Spinal cord (tissue), 10 donors: Measurements from ENCODE around the gene ZBTB39. TPM values are rescaled to one million over a fixed set of nuclear protein-coding genes. Genes with fewer than 3 reads are reported as not detected.
"Not testable (repeated sequence)": the region's sequence is repeated elsewhere in the genome, so short reads cannot be mapped to it uniquely, and the experiment has no call there.

ENCODE experiments used
- DNase-seq, 6 donors: peaks; one replicate each; pipeline versions ENCODE4 v3.0.0 to v3.0.0-alpha.2; 2013 to 2015; ENCODE audit warnings: low spot score in 6 of 6, low read depth in 4 of 6
- H3K27ac ChIP-seq: one replicate; pipeline ENCODE4 v1.5.1; 2013; ENCODE audit warnings: low read depth, low read length, control low read depth
- H3K27me3 ChIP-seq: one replicate; pipeline ENCODE4 v1.6.1; 2013; ENCODE audit warnings: low read length; ENCODE audit not compliant: control insufficient read depth, insufficient read depth
- H3K36me3 ChIP-seq: one replicate; pipeline ENCODE4 v1.6.1; 2013; ENCODE audit warnings: low read length; ENCODE audit not compliant: control insufficient read depth, insufficient read depth
- H3K4me1 ChIP-seq: one replicate; pipeline ENCODE4 v1.6.1; 2013; ENCODE audit warnings: low read length; ENCODE audit not compliant: control insufficient read depth, insufficient read depth
- H3K4me3 ChIP-seq: one replicate; pipeline ENCODE4 v1.5.1; 2013; ENCODE audit warnings: low read depth, low read length, control low read depth
- H3K9me3 ChIP-seq: one replicate; pipeline ENCODE4 v1.6.1; 2013; ENCODE audit warnings: low read length; ENCODE audit not compliant: control insufficient read depth, insufficient read depth
- WGBS: methylation state at CpG from one replicate; pipeline ENCODE4 v1.1.5; 2013; ENCODE audit warnings: missing lambda C conversion rate; ENCODE audit not compliant: insufficient coverage; 5-methylcytosine and 5-hydroxymethylcytosine counted together
- polyA plus RNA-seq, 2 donors: library from polyadenylated mRNA; unstranded; fragments of 120-200 nt; gene quantifications; one replicate each; pipeline ENCODE4 v1.2.1, GENCODE V29; 2013; ENCODE audit not compliant: insufficient read length in 2 of 2
- total RNA-seq, 2 donors: library from RNA; depleted of rRNA in 1 of 2; stranded (reverse); fragments of 120-200 nt in 1 of 2; fragments of >200 nt in 1 of 2; gene quantifications; one replicate each; pipeline versions ENCODE4 v1.2.3 to v1.2.4, GENCODE V29; 2013 to 2014
- donor health status: healthy.

ZBTB39 gene
- total and polyA plus RNA-seq, 4 donors: 6.6 to 9.8 (median 8.4) TPM

- DNase-seq: no peak
- 57% methylated on average over 1 of the region's 1 CpG for WGBS
- H3K4me3 ChIP-seq: no peak overlapping the region
- H3K9me3 ChIP-seq: no peaks in the 10 kb centered on the region
- H3K36me3 ChIP-seq: no peaks in the 10 kb centered on the region
- H3K4me1 ChIP-seq: no peaks in the 10 kb centered on the region
- no peak overlapping the region for H3K27ac ChIP-seq
- peaks cover 2% of the 10 kb centered on the region for H3K27me3 ChIP-seq
These were observed 12.6 kb upstream of the ZBTB39 start for GRCh38 chr12:57018906-57019305.

GRCh38 chr12:57018353-57018752 is 12.0 kb upstream of the ZBTB39 start:
- H3K36me3 ChIP-seq, DNase-seq, H3K27ac ChIP-seq, H3K4me3 ChIP-seq, H3K9me3 ChIP-seq, H3K4me1 ChIP-seq, H3K27me3 ChIP-seq: not testable (repeated sequence)
- 75% methylated on average over 1 of the region's 5 CpGs for WGBS

GRCh38 chr12:57016348-57016747 is 10.0 kb upstream of the ZBTB39 start, which contains the start of gene TAC3:
TSS of gene TAC3 (minus strand) at chr12:57016529. CDS start at chr12:57015797, 732 bp downstream.
- Histone ChIP-seq H3K27me3 (peaks cover 2% of the 10 kb centered on the region), H3K9me3 (no peaks in the 10 kb centered on the region), H3K36me3 (no peaks in the 10 kb centered on the region), H3K4me3 (no peak within 1 kb of the TSS), H3K27ac (no peak within 1 kb of the TSS), H3K4me1 (no peaks in the 10 kb centered on the region)
- no peak for DNase-seq
- WGBS: 13% methylated on average over 3 of the region's 6 CpGs

- Histone ChIP-seq H3K27ac (no peak overlapping the region), H3K4me3 (no peak overlapping the region), H3K27me3 (peaks cover 2% of the 10 kb centered on the region), H3K9me3 (no peaks in the 10 kb centered on the region), H3K4me1 (no peaks in the 10 kb centered on the region), H3K36me3 (no peaks in the 10 kb centered on the region)
- no peak for DNase-seq
- 74% methylated on average over 4 of the region's 7 CpGs for whole genome bisulfite sequencing
These were observed 6.5 kb upstream of the ZBTB39 start for GRCh38 chr12:57012600-57013465.

GRCh38 chr12:57011438-57012424 is 5.4 kb upstream of the ZBTB39 start:
- Histone ChIP-seq H3K36me3 (no peaks in the 10 kb centered on the region), H3K9me3 (no peaks in the 10 kb centered on the region), H3K4me3 (no peak overlapping the region), H3K27me3 (peaks cover 2% of the 10 kb centered on the region), H3K4me1 (peaks cover 3% of the 10 kb centered on the region), H3K27ac (no peak overlapping the region)
- 38% methylated on average over 4 of the region's 12 CpGs for WGBS
- no peak for DNase-seq

GRCh38 chr12:57010627-57011247 is 4.4 kb upstream of the ZBTB39 start:
- DNase-seq: peak in 1 of 6 donors; percentile 64

GRCh38 chr12:57009949-57010626 is 3.7 kb upstream of the ZBTB39 start:
- H3K4me1 ChIP-seq: peaks cover 5% of the 10 kb centered on the region
- no peaks in the 10 kb centered on the region for H3K36me3 ChIP-seq
- no peak overlapping the region for H3K4me3 ChIP-seq
- WGBS: 82% methylated on average over 1 of the region's 5 CpGs
- DNase-seq: no peak
- H3K27me3 ChIP-seq: no peaks in the 10 kb centered on the region
- no peaks in the 10 kb centered on the region for H3K9me3 ChIP-seq
- H3K27ac ChIP-seq: no peak overlapping the region

More at GRCh38 chr12:57010627-57011247, 4.4 kb upstream of the ZBTB39 start:
- Histone ChIP-seq H3K4me3 (no peak overlapping the region), H3K36me3 (no peaks in the 10 kb centered on the region), H3K9me3 (no peaks in the 10 kb centered on the region), H3K4me1 (peaks cover 5% of the 10 kb centered on the region), H3K27ac (no peak overlapping the region), H3K27me3 (peaks cover 2% of the 10 kb centered on the region)
- WGBS: no CpG with 5 or more reads among the region's 4 CpGs

- Histone ChIP-seq H3K36me3 (peaks cover 16% of the 10 kb centered on the region), H3K4me3 (no peak overlapping the region), H3K27ac (no peak overlapping the region), H3K27me3 (no peaks in the 10 kb centered on the region), H3K9me3 (no peaks in the 10 kb centered on the region), H3K4me1 (peaks cover 5% of the 10 kb centered on the region)
- peak in 3 of 6 donors; percentile 22 to 89 (median 77) for DNase-seq
These were observed 1.8 kb upstream of the ZBTB39 start for GRCh38 chr12:57008178-57008577.
